ENCODE results near the gene ZNF148.
A peak's percentile ranks its signal among the peaks of the same experiment; 100 is the strongest.

ZNF148 gene

DNA sequence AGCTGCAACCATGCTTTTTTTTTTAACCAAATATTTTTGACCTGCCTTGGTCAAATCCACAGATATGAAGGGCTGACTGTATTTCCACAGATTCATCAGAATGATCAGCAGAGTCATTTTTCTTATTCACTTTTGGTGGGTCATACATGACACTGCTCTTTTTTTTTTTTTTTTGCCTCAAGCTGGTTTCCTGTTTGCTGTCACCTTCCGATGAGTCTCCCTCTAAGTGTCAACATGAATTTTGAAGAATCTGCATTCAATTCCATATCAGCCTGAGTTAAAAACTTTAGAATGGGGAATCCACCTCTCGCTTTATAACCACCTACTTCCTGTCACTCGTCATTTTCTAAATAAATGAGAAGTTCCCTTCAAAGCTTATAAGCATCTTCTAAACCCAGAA lies 160.4 kb downstream of the ZNF148 start:
- H3K27ac Mint-ChIP-seq, result no peak overlapping the region
- peaks cover 44% of the 10 kb centered on the region for H3K27me3 Mint-ChIP-seq
- no peaks in the 10 kb centered on the region for H3K36me3 Mint-ChIP-seq (ENCODE audit: low read depth)
- no peaks in the 10 kb centered on the region for H3K9me3 Mint-ChIP-seq
- peaks cover 15% of the 10 kb centered on the region for H3K4me1 Mint-ChIP-seq (ENCODE audit: low read depth)
- H3K4me3 Mint-ChIP-seq, result no peak overlapping the region

GRCh38 chr3:125213946-125214542 lies 161.1 kb downstream of the ZNF148 start:
- Mint-ChIP-seq H3K9me3 (no peaks in the 10 kb centered on the region), H3K27me3 (peaks cover 51% of the 10 kb centered on the region), H3K4me3 (no peak overlapping the region), H3K27ac (no peak overlapping the region), H3K4me1 (ENCODE audit: low read depth) (peaks cover 15% of the 10 kb centered on the region), H3K36me3 (ENCODE audit: low read depth) (no peaks in the 10 kb centered on the region)

DNA sequence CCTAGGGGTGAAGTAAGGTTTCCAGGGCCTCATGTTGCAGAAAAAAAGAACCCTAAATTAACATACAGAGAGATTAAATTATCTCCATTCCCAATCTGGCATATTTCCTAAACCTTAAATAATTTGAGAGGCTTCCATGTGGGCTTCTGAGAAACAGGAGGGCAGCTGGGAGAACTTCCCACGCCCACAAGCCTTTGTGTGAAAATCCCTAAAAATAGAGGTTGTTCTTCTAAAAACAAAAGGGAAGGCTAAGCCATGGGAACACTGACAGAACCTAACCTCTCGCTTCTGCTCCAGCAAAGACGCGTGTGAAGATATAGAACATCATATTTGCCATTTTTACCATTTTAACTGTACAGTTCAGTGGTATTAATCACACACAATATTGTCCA lies 161.8 kb downstream of the ZNF148 start:
- no peak overlapping the region for H3K27ac Mint-ChIP-seq
- no peaks in the 10 kb centered on the region for H3K36me3 Mint-ChIP-seq (ENCODE audit: low read depth)
- H3K27me3 Mint-ChIP-seq, result peaks cover 57% of the 10 kb centered on the region
- H3K4me3 Mint-ChIP-seq, result no peak overlapping the region
- peaks cover 15% of the 10 kb centered on the region for H3K4me1 Mint-ChIP-seq (ENCODE audit: low read depth)
- H3K9me3 Mint-ChIP-seq, result no peaks in the 10 kb centered on the region

- Mint-ChIP-seq H3K9me3 (no peaks in the 10 kb centered on the region), H3K36me3 (ENCODE audit: low read depth) (no peaks in the 10 kb centered on the region), H3K27ac (no peak within 1 kb of the TSS), H3K4me1 (ENCODE audit: low read depth) (peaks cover 15% of the 10 kb centered on the region), H3K4me3 (peak within 1 kb of the TSS; percentile 13), H3K27me3 (peaks cover 60% of the 10 kb centered on the region)
These were observed 162.4 kb downstream of the ZNF148 start, which contains the start of gene SLC12A8 for GRCh38 chr3:125212509-125213363. SLC12A8 (minus strand) TSS chr3:125212748; CDS start chr3:125211349, 1,399 bp downstream.

- Mint-ChIP-seq H3K4me3 (peak overlapping the region; percentile 13), H3K4me1 (ENCODE audit: low read depth) (peaks cover 15% of the 10 kb centered on the region), H3K27me3 (peaks cover 63% of the 10 kb centered on the region), H3K27ac (no peak overlapping the region), H3K36me3 (ENCODE audit: low read depth) (no peaks in the 10 kb centered on the region), H3K9me3 (no peaks in the 10 kb centered on the region)
These were observed 163.0 kb downstream of the ZNF148 start for GRCh38 chr3:125212091-125212508.

DNA sequence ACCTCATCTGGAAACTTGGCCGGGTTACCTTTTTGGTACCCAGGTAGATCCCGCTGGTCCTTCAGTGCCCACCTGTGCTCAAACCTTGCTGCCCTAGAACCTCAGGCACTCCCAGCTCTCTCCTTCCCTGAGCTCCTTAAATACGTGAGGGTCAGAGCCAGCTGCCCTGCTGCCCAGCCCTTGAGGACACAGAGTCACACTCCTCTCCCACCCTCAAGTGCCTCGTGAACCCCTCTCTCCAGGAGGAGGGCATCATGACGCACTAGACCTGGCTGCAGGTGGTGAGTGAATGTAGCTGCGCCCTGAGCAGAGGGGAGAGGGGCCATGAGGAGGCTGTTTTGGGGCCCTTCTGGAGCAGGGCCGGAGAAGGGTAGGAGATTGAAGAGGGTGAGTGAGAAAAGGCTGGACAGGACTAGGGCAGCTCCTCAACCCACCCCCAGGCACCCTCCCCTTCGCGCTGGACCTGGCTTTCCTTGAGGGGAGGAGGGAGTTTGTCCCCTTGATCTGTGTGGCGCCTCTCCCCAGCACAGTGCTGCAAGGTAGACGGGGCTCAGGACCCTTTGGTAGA lies 163.5 kb downstream of the ZNF148 start:
- no peaks in the 10 kb centered on the region for H3K9me3 Mint-ChIP-seq
- peaks cover 15% of the 10 kb centered on the region for H3K4me1 Mint-ChIP-seq (ENCODE audit: low read depth)
- H3K27me3 Mint-ChIP-seq, result peaks cover 63% of the 10 kb centered on the region
- H3K36me3 Mint-ChIP-seq (ENCODE audit: low read depth), result no peaks in the 10 kb centered on the region
- H3K4me3 Mint-ChIP-seq, result peak overlapping the region; percentile 13
- H3K27ac Mint-ChIP-seq, result no peak overlapping the region

- no peak overlapping the region for H3K27ac Mint-ChIP-seq
- H3K4me1 Mint-ChIP-seq (ENCODE audit: low read depth), result peaks cover 5% of the 10 kb centered on the region
- H3K36me3 Mint-ChIP-seq (ENCODE audit: low read depth), result no peaks in the 10 kb centered on the region
- peaks cover 43% of the 10 kb centered on the region for H3K27me3 Mint-ChIP-seq
- H3K4me3 Mint-ChIP-seq, result no peak overlapping the region
- no peaks in the 10 kb centered on the region for H3K9me3 Mint-ChIP-seq
These were observed 167.1 kb downstream of the ZNF148 start for GRCh38 chr3:125207949-125208568.

DNA sequence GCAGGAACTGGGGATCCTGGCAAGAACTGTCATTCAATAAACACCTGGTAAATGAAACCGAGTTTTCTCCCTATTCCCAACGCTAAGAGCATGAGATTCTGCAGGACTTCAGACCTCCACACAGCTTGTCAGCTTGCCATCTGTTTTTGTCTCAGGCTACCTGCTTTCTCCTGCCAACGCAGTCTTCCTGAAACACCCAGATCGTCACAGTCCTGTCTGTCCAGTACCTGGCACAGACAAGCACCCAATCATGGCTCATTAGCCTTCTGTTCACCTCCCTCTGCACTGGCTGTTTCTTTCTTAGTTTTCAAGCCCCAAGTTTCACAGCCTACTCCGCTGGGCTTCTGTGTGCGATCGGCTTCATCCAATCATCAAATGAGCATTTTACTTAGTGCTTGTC lies 167.6 kb downstream of the ZNF148 start:
- Mint-ChIP-seq H3K27me3 (peaks cover 40% of the 10 kb centered on the region), H3K36me3 (ENCODE audit: low read depth) (no peaks in the 10 kb centered on the region), H3K9me3 (no peaks in the 10 kb centered on the region), H3K4me1 (ENCODE audit: low read depth) (peaks cover 5% of the 10 kb centered on the region), H3K27ac (no peak overlapping the region), H3K4me3 (no peak overlapping the region)

DNA sequence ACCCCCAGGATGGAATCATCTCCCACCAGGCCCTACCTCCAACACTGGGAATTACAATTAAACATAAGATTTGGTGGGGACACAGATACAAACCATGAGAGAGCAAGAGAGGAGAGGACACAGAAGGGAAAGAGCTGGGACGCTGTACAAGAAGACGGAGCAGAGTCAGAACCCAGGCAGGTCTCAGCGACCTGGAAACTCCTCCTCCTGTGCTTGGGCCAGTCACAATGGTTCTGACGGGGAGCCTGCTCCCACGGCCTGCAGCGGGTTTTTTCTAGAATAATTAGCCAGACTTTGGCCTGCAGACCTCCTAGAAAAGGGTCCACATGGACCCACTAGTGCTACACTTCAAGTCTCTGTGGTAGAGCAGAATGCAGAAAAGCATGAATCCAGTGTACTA lies 168.2 kb downstream of the ZNF148 start:
- Mint-ChIP-seq H3K9me3 (no peaks in the 10 kb centered on the region), H3K27me3 (peaks cover 40% of the 10 kb centered on the region), H3K4me1 (ENCODE audit: low read depth) (peaks cover 5% of the 10 kb centered on the region), H3K27ac (no peak overlapping the region), H3K4me3 (no peak overlapping the region), H3K36me3 (ENCODE audit: low read depth) (no peaks in the 10 kb centered on the region)

DNA sequence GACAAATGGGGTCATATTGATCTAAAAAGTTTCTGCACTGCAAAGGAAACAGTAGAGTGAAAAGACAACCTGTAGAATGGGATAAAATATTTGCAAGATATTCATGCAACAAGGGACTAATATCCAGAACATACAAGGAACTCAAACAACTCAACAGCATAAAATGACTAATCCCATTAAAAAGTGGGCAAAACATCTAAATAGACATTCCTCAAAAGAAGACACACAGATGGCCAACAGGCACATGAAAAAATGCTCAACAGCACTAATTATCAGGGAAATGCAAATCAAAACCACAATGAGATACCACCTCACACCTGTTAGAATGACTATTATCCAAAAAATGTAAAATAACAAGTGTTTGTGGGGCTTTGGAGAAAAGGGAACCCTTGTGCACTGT lies 171.4 kb downstream of the ZNF148 start:
- no peak overlapping the region for H3K4me3 Mint-ChIP-seq
- H3K9me3 Mint-ChIP-seq, result no peaks in the 10 kb centered on the region
- peaks cover 7% of the 10 kb centered on the region for H3K4me1 Mint-ChIP-seq (ENCODE audit: low read depth)
- H3K27ac Mint-ChIP-seq, result no peak overlapping the region
- peaks cover 9% of the 10 kb centered on the region for H3K27me3 Mint-ChIP-seq
- no peaks in the 10 kb centered on the region for H3K36me3 Mint-ChIP-seq (ENCODE audit: low read depth)

DNA sequence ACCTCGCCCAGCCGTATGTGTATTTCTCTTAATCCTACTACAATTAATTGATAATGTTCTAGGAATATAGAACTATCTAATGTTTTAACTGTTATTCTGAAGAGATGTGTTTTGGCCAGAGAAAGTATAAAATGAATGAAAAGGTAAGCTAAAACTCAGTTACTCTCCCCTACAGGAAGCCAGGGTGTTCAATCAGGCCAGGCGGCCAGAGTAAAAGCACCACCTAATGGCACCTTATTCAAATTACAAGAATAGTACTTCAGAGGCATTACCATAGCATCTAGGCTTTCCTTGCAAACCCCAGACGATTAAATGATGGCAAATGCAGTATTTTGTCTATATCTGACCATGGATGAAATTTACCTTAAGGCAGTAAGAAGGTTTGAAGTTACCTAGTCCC lies 172.9 kb downstream of the ZNF148 start:
- peaks cover 7% of the 10 kb centered on the region for H3K4me1 Mint-ChIP-seq (ENCODE audit: low read depth)
- H3K27ac Mint-ChIP-seq, result no peak overlapping the region
- no peaks in the 10 kb centered on the region for H3K9me3 Mint-ChIP-seq
- H3K36me3 Mint-ChIP-seq (ENCODE audit: low read depth), result no peaks in the 10 kb centered on the region
- no peaks in the 10 kb centered on the region for H3K27me3 Mint-ChIP-seq
- H3K4me3 Mint-ChIP-seq, result no peak overlapping the region

- no peaks in the 10 kb centered on the region for H3K36me3 Mint-ChIP-seq (ENCODE audit: low read depth)
- H3K9me3 Mint-ChIP-seq, result no peaks in the 10 kb centered on the region
- no peak overlapping the region for H3K27ac Mint-ChIP-seq
- H3K4me1 Mint-ChIP-seq (ENCODE audit: low read depth), result peaks cover 7% of the 10 kb centered on the region
- no peak overlapping the region for H3K4me3 Mint-ChIP-seq
- peaks cover 3% of the 10 kb centered on the region for H3K27me3 Mint-ChIP-seq
These were observed 174.4 kb downstream of the ZNF148 start for GRCh38 chr3:125200731-125201139.

- Mint-ChIP-seq H3K27ac (no peak overlapping the region), H3K36me3 (ENCODE audit: low read depth) (no peaks in the 10 kb centered on the region), H3K27me3 (peaks cover 3% of the 10 kb centered on the region), H3K4me3 (no peak overlapping the region), H3K4me1 (ENCODE audit: low read depth) (no peaks in the 10 kb centered on the region), H3K9me3 (no peaks in the 10 kb centered on the region)
These were observed 180.1 kb downstream of the ZNF148 start for GRCh38 chr3:125194849-125195601.

GRCh38 chr3:125194061-125194848 lies 180.9 kb downstream of the ZNF148 start:
- Mint-ChIP-seq H3K4me3 (no peak overlapping the region), H3K9me3 (no peaks in the 10 kb centered on the region), H3K27me3 (peaks cover 3% of the 10 kb centered on the region), H3K27ac (no peak overlapping the region), H3K4me1 (ENCODE audit: low read depth) (no peaks in the 10 kb centered on the region), H3K36me3 (ENCODE audit: low read depth) (no peaks in the 10 kb centered on the region)
